Measurements from ENCODE around the gene FLII. TPM values are rescaled to one million over a fixed set of nuclear protein-coding genes. Genes with fewer than 3 reads are reported as not detected.
A peak's percentile ranks its signal among the peaks of the same experiment; 100 is the strongest.

FLII gene
- total RNA-seq, 1 experiment from 2014 or later = 430 TPM

DNA sequence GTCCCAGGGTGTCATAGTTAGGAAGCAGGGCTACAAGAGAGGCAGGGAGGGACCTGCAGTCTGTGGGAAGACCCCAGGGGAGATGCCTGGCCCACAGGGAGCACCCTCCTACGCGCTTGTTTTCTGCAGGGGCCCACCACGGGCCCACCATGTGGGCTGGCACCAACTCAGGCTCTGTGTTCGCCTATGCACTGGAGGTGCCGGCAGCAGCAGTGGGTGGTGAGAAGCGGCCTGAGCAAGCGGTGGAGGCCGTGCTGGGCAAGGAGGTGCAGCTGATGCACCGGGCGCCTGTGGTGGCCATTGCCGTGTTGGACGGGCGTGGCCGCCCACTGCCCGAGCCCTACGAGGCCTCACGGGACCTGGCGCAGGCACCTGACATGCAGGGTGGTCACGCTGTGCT is 18.1 kb downstream of the FLII start:
- Histone ChIP-seq H4K20me1 (ENCODE audit: insufficient read depth) (no peaks in the 10 kb centered on the region; the same call in none of the 2 replicates), H2AFZ (no peak overlapping the region), H3K4me3 (no peak overlapping the region), H3K79me2 (ENCODE audit: low read depth) (no peaks in the 10 kb centered on the region), H3K27me3 (ENCODE audit: insufficient read depth, low read depth) (no peaks in the 10 kb centered on the region), H3K4me2 (no peak overlapping the region), H3K9me2 (ENCODE audit: insufficient read depth) (no peaks in the 10 kb centered on the region), H3K4me1 (replicated peaks; ENCODE audit: insufficient read depth) (peaks cover 10% of the 10 kb centered on the region), H3K27ac (no peak overlapping the region), H3K9me3 (ENCODE audit: insufficient read depth, low read depth) (no peaks in the 10 kb centered on the region), H3F3A (ENCODE audit: insufficient read depth, low read depth) (peaks cover 22% of the 10 kb centered on the region; the same call in 1 of the 2 replicates), H3K36me3 (ENCODE audit: low read depth) (peaks cover 7% of the 10 kb centered on the region; the same call in 1 of the 2 replicates)
- no TSS peak for BruUV-seq (replicated peaks)
- POLR2A ChIA-PET (ENCODE audit: unreplicated experiment) = interaction anchor here (0.6 kb wide), 1 partner anchor 137 kb away, joined by 3 read pairs; the partner anchor contains the start of gene EVPLL
- intact Hi-C loops (cut with micrococcal nuclease; ENCODE audit: unreplicated experiment) = no loop called here
- no peak for TF ChIP-seq EZH2 (IDR thresholded peaks at IDR 0.05; ENCODE audit: low read depth)
- TF ChIP-seq, protein P1, sequence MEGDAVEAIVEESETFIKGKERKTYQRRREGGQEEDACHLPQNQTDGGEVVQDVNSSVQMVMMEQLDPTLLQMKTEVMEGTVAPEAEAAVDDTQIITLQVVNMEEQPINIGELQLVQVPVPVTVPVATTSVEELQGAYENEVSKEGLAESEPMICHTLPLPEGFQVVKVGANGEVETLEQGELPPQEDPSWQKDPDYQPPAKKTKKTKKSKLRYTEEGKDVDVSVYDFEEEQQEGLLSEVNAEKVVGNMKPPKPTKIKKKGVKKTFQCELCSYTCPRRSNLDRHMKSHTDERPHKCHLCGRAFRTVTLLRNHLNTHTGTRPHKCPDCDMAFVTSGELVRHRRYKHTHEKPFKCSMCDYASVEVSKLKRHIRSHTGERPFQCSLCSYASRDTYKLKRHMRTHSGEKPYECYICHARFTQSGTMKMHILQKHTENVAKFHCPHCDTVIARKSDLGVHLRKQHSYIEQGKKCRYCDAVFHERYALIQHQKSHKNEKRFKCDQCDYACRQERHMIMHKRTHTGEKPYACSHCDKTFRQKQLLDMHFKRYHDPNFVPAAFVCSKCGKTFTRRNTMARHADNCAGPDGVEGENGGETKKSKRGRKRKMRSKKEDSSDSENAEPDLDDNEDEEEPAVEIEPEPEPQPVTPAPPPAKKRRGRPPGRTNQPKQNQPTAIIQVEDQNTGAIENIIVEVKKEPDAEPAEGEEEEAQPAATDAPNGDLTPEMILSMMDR (conservative IDR thresholded peaks at IDR 0.05) = no peak
- DNase-seq = no peak
- CTCF ChIA-PET = no interaction called here

DNA sequence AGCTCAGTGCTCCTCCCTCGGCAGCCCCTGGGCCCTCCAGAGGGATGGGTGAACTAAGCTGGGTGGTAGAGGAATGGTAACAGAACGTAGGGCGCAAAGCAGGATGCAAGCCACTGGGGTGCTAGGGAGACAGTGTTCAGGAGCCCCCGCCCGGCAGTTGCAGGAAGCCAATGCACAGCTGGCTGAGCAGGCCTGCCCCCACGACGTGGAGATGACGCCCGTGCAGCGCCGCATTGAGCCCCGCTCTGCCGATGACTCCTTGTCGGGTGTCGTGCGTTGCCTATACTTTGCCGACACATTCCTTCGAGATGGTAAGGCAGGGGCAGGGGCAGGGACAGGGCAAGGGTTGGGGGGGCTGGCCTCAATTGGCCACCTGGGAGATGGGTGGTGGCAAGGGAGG is 20.2 kb downstream of the FLII start:
- Histone ChIP-seq H3K4me3 (no peak overlapping the region), H3K27me3 (ENCODE audit: insufficient read depth, low read depth) (no peaks in the 10 kb centered on the region), H3K27ac (no peak overlapping the region), H2AFZ (no peak overlapping the region), H3K9me3 (ENCODE audit: insufficient read depth, low read depth) (no peaks in the 10 kb centered on the region), H3K79me2 (ENCODE audit: low read depth) (no peaks in the 10 kb centered on the region), H3K9me2 (ENCODE audit: insufficient read depth) (no peaks in the 10 kb centered on the region), H3K36me3 (ENCODE audit: low read depth) (no peaks in the 10 kb centered on the region), H4K20me1 (ENCODE audit: insufficient read depth) (no peaks in the 10 kb centered on the region), H3F3A (ENCODE audit: insufficient read depth, low read depth) (peaks cover 9% of the 10 kb centered on the region; the same call in 1 of the 2 replicates), H3K4me2 (no peak overlapping the region), H3K4me1 (replicated peaks; ENCODE audit: insufficient read depth) (peaks cover 17% of the 10 kb centered on the region)
- intact Hi-C loops (cut with micrococcal nuclease; ENCODE audit: unreplicated experiment) = no loop called here
- DNase-seq = no peak
- no TSS peak for BruUV-seq (replicated peaks)
- ChIA-PET POLR2A (ENCODE audit: unreplicated experiment) (no interaction called here), CTCF (no interaction called here)
- TF ChIP-seq EZH2 (IDR thresholded peaks at IDR 0.05; ENCODE audit: low read depth) = no peak

DNA sequence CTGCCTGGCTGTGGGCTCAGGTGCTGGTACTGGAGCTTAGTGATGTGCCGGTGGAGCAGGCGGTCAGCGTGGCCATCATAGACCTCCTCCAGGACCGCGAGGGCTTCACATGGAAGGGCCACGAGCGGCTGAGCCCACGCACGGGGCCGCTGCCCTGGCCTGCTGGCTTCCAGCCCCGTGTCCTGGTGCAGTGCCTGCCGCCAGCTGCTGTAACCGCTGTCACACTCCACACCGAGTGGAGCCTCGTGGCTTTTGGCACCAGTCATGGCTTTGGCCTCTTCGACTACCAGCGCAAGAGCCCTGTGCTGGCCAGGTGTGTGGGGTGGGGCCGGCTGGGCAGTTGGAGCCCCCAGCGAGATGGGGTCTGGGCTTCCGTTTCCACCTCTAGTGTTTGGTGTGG is 21.1 kb downstream of the FLII start:
- POLR2A ChIA-PET (ENCODE audit: unreplicated experiment) = no interaction called here
- intact Hi-C loops (cut with micrococcal nuclease; ENCODE audit: unreplicated experiment) = no loop called here
- BruUV-seq (replicated peaks) = no TSS peak
- Histone ChIP-seq H3K27me3 (ENCODE audit: insufficient read depth, low read depth) (no peaks in the 10 kb centered on the region), H3F3A (ENCODE audit: insufficient read depth, low read depth) (peaks cover 7% of the 10 kb centered on the region; the same call in 1 of the 2 replicates), H3K79me2 (ENCODE audit: low read depth) (no peaks in the 10 kb centered on the region), H3K4me1 (replicated peaks; ENCODE audit: insufficient read depth) (peaks cover 17% of the 10 kb centered on the region), H2AFZ (no peak overlapping the region), H3K9me2 (ENCODE audit: insufficient read depth) (no peaks in the 10 kb centered on the region), H3K36me3 (ENCODE audit: low read depth) (no peaks in the 10 kb centered on the region), H4K20me1 (ENCODE audit: insufficient read depth) (no peaks in the 10 kb centered on the region), H3K9me3 (ENCODE audit: insufficient read depth, low read depth) (no peaks in the 10 kb centered on the region), H3K4me3 (no peak overlapping the region), H3K27ac (no peak overlapping the region), H3K4me2 (no peak overlapping the region)
- CTCF ChIA-PET = interaction anchor here (0.9 kb wide), 1 partner anchor 19 kb away, joined by 3 read pairs; no protein-coding TSS in a partner anchor
- TF ChIP-seq, protein P1 (conservative IDR thresholded peaks at IDR 0.05) = no peak
- no peak for DNase-seq

DNA sequence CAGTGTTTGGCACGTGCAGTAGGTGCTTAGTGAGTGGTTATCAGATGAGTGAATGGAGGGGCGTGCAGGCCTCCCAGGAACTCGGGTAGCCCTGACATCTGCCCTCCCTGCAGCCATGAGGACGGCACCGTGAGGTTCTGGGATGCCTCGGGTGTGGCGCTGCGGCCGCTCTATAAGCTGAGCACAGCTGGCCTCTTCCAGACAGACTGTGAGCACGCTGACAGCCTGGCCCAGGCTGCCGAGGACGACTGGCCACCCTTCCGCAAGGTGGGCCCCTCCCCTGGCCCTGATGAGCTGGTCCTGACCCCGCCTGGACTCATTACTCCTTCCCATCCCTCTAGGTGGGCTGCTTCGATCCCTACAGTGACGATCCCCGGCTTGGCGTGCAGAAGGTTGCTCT is 22.0 kb downstream of the FLII start:
- no peak overlapping the region for H3K4me3 ChIP-seq
- no peaks in the 10 kb centered on the region for H4K20me1 ChIP-seq (ENCODE audit: insufficient read depth)
- intact Hi-C loops (cut with micrococcal nuclease; ENCODE audit: unreplicated experiment) = no loop called here
- no peaks in the 10 kb centered on the region for H3K9me2 ChIP-seq (ENCODE audit: insufficient read depth)
- no peaks in the 10 kb centered on the region for H3K36me3 ChIP-seq (ENCODE audit: low read depth)
- H3K4me1 ChIP-seq (replicated peaks; ENCODE audit: insufficient read depth) = peaks cover 17% of the 10 kb centered on the region
- H3F3A ChIP-seq (ENCODE audit: insufficient read depth, low read depth) = peaks cover 7% of the 10 kb centered on the region; the same call in 1 of the 2 replicates
- H3K4me2 ChIP-seq = peak overlapping the region; percentile 46
- H3K79me2 ChIP-seq (ENCODE audit: low read depth) = no peaks in the 10 kb centered on the region
- no peak for DNase-seq
- TF ChIP-seq EZH2 (IDR thresholded peaks at IDR 0.05; ENCODE audit: low read depth) = no peak
- TF ChIP-seq, protein P1 (conservative IDR thresholded peaks at IDR 0.05) = no peak
- CTCF ChIA-PET = interaction anchor here (0.8 to 1.0 kb wide), 2 partner anchors 12 to 18 kb away, joined by 4 to 6 read pairs; no protein-coding TSS in a partner anchor
- peak overlapping the region; percentile 46; the same call in 1 of the 2 replicates for H3K27ac ChIP-seq
- no TSS peak for BruUV-seq (replicated peaks)
- POLR2A ChIA-PET (ENCODE audit: unreplicated experiment) = interaction anchor here (1.1 kb wide), 1 partner anchor 11 kb away, joined by 6 read pairs; no protein-coding TSS in a partner anchor
- H3K27me3 ChIP-seq (ENCODE audit: insufficient read depth, low read depth) = no peaks in the 10 kb centered on the region
- no peaks in the 10 kb centered on the region for H3K9me3 ChIP-seq (ENCODE audit: insufficient read depth, low read depth)
- no peak overlapping the region for H2AFZ ChIP-seq
